Activated CD4-positive, alpha-beta T cell treated with anti-CD3 and anti-CD28 coated beads, Interleukin-2, Interleukin-6, amounts not matched to agents 100 ng/mL and 50 ng/mL, durations not matched to agents 16 hours and 8 hours (primary cell): Measurements from ENCODE around the gene CD200R1L.

Experiments used
- DNase-seq: peaks from one replicate; pipeline ENCODE4 v3.0.0-alpha.2; 2020

The CD200R1L gene

GRCh38 chr3:112786002-112786590 lies 60.6 kb downstream of the CD200R1L start:
- DNase-seq, result no peak

- DNase-seq, result no peak
Observed at GRCh38 chr3:112785321-112786001, 61.2 kb downstream of the CD200R1L start.

- DNase-seq, result no peak
Observed at GRCh38 chr3:112782491-112782890, 64.2 kb downstream of the CD200R1L start.

DNA sequence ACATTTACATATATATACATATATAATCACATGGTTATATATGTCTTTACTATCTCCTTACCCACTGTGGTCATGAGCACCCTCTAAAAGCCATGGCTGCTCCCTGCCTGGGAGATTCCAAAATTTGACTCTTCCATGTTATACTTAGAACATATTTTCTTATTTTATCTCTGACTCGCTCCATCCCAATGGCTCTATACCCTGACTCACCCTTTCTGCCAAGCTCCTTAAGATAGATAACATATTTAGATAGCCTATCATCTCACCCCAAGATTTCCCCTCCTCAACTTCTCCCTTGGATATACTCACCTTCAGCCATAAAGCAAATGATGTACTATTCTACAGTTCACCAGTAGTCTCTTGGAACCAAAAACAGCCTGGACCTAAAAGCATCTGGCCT lies 65.1 kb downstream of the CD200R1L start:
- DNase-seq, result no peak

DNA sequence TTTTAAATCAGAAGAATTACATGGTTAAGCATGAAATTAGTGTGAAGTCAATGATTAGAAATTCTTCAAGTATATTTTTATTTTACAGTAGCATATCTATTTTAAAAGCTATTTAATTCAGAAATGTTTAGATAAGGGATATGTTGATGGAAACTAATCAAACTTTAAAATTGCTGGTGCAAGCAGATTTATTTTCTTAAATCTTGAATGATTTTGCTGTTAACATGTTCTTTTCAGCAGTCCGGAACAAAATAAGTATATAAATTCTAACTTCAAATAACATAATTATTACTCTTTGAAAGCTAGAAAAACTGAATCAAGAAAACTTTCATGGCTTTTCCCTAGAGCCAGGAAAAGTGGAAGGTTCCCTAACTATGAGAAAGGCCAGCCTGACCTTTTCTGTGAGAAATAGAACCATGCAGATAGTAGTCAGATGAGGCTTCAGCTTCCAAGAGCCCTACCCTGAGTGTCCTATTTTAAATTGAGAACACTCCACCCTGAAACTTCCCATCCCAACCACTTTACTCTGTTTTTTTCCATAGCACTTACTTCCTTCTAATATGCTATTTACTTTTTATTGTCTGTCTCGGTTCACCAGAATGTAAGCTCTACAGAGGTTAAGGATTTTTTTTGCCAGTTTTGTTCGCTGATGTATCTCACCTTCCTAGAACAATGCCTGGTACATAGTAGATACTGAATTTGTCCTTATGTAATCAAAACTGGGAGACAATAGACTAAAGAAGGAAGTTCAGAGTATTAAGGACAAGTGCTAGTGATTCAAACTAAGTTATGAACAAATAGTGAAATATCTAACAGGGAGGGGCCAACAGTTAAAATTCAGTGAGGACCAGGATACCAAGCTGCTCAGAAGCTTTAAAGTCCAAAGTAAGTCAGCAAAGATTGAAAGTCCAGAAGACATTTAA lies 66.8 kb downstream of the CD200R1L start:
- DNase-seq, result no peak

DNA sequence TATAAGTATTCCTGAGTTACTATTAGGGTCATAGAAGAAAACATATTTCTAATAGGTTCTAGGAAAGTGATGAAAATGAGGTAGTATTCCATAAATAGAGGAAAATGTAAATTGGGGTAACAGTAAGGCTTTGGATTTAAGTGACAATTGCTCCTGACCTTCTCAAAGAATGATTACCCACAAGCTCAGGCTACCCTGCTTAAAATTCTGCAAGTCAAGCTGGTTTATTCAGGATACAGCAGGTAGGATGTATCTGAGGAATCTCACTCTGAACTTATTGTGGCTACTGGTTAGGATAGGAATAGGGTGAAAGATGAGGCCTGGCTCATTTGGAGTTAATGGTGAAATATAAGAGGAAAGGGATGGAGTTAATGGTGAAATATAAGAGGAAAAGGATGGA lies 67.7 kb downstream of the CD200R1L start:
- DNase-seq, result no peak

GRCh38 chr3:112778353-112778948 lies 68.2 kb downstream of the CD200R1L start:
- DNase-seq, result no peak

- no peak for DNase-seq
Observed at GRCh38 chr3:112777811-112778210, 68.9 kb downstream of the CD200R1L start.

DNA sequence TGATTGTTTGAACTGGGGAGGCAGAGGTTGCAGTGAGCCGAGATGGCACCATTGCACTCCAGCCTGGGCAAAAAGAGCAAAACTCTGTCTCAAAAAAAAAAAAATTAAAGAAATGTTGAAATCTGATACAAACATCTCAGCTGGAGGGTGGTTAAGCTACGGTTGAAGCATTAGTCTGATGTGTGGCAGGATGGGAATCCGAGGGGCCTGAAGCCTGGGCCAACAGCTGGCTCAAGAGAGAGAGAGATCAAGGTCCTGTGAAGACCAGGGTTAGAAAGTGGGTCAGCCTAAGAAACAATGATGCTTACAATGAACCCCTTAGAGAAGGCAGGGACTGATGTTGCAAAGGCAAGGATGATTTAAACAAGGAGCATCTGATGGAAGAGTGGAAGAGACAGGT lies 69.8 kb downstream of the CD200R1L start:
- DNase-seq, result no peak

DNA sequence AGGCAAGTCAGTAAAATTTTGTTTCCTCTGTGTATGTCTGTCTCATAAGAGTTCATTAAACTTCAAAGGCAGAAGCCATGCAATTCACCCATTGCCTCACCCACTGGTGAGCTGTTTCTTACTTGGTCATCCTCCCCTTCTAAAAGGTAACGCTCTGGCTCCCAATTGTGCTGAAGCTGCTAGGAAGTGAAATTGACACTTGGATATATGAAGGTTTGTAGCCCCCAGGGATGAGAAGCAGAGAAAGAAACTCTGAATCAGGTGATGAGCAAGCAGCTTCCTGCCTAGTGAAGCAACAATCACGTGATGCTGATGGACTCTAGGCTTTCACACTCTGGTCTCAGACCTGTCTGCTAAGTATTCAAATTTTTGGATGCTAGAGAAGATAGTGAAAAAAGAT lies 70.7 kb downstream of the CD200R1L start:
- DNase-seq, result peak; percentile 14

DNA sequence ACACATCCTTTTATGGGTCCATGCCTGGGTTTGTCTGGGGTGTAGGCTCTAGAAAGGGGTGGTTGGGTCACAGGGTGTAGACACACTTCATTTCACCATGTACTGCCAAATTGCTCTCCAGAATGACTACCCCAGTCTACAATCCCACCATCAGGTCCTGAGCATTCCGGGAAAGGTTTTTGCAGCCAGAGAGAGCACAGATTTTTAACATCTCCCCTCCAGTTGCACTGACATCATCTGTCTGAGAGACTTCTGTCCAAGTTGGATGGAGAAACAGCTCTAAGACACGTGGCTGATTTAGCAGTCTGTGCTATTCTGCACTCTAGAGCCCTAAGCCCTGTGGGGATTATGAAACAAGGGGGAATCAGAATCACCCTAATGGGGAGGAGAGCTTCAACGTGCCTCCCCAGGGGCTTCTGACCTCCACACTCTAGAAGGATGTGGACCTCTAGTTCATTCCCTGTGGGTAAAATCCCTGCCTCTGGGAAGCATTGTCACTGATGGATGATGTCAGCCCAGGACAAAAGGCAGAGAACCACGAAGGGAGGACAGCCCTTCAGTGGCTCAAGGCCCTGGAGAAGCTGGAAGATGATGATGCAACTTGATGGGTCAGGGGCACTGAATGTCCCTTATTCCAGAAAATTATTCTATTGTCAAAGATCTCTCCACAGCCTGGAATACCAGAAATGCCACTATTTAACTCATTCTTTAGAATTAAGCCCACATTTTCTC lies 71.5 kb downstream of the CD200R1L start:
- no peak for DNase-seq

- DNase-seq, result no peak
Observed at GRCh38 chr3:112774293-112774926, 72.3 kb downstream of the CD200R1L start.

DNA sequence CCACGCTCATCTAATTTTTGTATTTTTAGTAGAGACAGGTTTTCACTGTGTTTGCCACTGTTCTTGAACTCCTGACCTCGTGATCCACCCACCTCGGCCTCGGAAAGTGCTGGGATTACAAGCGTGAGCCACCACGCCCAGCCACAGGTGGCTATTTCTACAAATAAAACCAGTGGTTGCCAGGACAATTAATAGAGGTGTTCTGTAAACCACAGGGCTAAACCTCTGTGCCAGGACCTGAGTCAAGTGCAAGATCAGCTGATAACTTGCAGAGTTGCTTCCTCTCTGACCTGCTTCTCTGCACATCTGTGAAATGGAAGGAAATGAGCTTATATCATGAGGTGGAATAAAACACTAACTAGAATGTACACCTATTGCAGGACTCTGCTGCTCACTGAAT lies 72.8 kb downstream of the CD200R1L start:
- DNase-seq, result peak; percentile 44

- DNase-seq, result no peak
Observed at GRCh38 chr3:112770951-112771350, 75.7 kb downstream of the CD200R1L start.

DNA sequence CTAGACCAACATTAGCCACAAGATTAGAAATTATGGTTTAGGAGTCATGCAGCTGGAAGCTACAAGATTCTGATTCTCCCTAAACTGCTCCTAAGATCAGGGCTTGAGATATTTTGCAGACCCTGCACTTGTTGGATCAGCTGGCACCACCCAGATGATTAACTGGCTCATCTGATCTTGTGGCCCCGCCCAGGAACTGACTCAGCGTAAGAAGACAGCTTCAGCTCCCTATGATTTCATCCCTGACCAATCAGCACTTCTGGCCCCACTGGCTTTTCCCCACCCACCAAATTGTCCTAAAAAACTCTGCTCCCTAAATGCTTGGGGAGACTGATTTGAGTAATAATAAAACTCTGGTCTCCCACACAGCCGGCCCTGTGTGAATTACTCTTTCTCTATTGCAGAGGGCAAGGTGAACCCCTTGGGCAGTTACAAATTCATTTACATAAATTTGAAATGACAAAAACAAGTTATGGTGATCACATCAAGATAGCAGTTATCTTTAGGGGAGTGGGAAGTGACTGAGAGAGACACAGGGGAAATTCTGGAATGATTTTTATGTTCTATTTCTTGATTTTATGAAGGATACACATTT lies 76.5 kb downstream of the CD200R1L start:
- DNase-seq, result peak; percentile 46

DNA sequence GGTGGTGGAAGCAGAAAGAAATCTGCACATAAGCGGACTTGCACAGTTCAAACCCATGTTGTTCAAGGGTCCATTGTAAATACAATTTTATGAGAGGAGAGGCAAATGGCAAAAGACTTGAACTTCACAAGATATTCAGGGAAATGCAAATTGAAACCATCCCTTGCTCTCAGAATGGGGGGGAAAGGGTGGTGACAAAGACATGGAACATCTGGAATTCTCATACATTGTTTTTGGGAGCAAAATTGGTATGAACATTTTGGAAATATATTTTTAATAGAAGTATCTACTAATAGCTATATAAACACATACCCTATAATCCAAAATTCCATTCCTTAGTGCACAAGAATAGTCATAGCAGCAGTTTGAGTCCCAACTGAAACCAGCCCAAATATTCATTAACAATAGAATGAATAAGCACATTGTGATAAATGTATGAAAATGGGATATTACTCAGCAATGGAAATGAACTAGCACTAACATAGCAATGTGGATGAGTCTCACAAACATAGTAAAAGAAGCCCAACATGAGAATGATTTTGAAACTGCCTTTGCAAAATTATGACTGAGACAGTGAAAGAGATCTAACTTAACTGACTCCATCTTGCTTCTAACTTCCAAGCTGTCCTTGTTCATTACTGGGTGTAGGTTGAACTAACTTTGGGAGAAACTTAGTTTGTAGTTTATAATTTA lies 77.2 kb downstream of the CD200R1L start:
- peak; percentile 16 for DNase-seq

- DNase-seq, result no peak
Observed at GRCh38 chr3:112767777-112768176, 78.9 kb downstream of the CD200R1L start.

GRCh38 chr3:112767177-112767576 lies 79.5 kb downstream of the CD200R1L start:
- DNase-seq, result no peak
